Activated CD8-positive, alpha-beta memory T cell treated with anti-CD3 and anti-CD28 coated beads for 1 hour (primary cell): ENCODE data around the gene CFH.
"Not testable (repeated sequence)": the region's sequence is repeated elsewhere in the genome, so short reads cannot be mapped to it uniquely, and the experiment has no call there.

ENCODE experiments used
- DNase-seq, 2 donors: peaks; one replicate each; pipeline ENCODE4 v3.0.0-alpha.2; 2020; ENCODE audit warnings: low read depth in 1 of 2; ENCODE audit errors: extremely low read depth in 1 of 2

The CFH gene

DNA sequence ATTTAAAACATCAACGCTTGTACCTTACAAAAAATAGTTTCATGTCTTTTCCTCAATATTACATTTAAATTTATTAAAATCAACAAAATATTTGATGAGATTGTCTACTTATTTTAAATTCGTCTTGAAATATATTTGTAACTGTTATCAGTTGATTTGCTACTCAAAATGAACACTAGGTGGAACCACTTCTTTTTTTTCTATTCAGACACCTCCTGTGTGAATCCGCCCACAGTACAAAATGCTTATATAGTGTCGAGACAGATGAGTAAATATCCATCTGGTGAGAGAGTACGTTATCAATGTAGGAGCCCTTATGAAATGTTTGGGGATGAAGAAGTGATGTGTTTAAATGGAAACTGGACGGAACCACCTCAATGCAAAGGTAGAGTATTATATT is 91.4 kb downstream of the CFH start:
- not testable (repeated sequence) for DNase-seq

DNA sequence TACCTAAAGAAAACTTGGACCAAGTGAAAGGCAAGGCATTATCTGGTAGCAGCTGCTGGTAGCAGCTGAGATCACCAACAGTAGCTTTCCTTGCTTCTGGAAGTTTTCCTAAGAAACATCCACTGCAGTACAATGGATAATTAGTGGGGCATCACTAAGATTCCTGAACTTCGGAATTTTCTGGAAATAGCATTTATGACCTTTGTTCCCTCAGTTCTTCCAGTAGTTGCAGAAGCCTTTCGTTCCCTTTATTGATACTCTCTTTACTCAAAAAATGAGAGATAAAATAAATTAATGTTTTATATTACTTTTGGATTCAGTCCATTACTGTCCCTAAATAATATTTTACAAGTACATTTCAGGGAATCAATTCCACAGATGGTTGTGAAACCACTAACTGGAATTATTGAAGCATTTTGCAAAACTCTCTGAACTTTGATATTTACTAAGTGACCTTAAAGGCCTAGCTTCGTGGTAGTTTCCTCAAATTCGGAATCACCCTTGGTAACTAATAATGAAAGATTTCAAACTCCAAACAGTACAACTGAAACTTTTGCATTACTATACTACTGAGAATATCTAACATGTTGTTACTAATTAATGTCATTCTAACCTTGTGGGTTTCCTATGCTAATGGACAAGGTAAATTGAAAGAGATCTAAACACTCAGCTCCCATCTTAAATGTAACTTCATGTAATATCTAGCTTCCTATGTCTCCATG is 113.3 kb downstream of the CFH start:
- DNase-seq = not testable (repeated sequence)

DNA sequence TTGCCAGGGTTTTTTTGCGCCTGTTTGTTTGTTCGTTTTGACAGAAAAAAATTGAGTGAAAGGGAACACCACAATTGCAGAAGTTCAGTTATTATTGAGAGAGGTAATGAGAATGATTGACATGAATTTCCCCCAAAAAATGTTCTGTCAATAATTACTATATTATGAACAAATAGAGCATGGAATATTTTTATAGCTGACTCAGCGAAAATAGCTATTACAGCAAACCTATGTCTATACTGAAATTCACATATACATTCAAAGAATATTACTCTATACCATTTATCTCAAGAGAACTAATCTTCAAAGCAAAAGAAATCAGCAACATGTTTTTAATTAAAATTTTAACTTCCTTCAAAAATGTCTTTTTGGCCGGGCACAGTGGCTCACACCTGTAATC is 118.0 kb downstream of the CFH start:
- not testable (repeated sequence) for DNase-seq

DNA sequence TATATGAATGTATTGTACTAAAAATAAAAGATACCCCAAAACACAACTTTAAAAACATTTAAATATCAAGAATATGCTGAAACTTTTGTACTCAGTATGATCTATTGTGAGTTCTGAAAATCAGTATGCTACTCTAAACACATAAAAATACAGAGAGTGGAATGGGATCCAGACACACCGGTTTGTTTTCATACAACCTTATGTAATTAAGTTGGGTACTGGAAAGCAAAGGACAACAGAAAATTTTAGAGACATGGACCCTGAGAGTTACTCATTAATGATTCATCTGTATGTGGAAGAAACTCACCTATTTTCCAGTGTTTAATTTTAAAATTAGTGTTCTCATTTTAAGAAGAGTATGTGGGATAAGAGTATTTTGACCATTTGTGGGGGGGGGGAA is 121.9 kb downstream of the CFH start:
- no peak for DNase-seq

DNA sequence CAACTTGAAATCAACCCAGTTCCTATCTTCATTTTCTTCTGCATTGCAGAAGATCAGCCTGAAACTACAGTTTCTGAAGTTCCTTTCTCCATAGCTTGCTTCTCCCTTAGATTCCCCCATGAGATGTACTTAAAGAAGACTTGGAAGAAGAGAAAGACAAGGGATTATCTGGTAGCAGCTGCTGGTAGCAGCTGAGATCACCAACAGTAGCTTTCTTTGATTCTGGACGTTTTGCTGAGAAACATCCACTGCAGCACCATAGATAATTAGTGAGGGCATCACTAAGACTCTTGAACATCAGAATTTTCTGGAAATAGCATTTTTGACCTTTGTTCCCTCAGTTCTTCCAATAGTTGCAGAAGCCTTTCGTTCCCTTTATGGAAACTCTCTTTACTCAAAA is 122.3 kb downstream of the CFH start:
- no peak for DNase-seq

DNA sequence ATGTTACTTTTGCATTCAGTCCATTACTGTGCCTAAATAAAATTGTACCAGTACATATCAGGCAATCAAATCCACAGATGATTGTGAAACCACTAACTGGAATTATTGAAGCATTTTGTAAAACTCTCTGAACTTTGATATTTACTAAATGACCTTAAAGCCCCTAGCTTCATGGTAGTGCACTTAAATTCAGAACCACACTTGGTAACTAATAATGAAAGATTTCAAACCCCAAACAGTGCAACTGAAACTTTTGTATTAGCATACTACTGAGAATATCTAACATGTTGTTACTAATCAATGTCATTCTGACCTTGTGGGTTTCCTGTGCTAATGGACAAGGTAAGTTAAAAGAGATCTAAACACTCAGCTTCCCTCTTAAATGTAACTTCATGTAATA is 122.8 kb downstream of the CFH start, which contains the start of gene CFHR3:
CFHR3 (plus strand) TSS at position 238 of the 400 bp plus-strand sequence; CDS start at position 285, 47 bp downstream.
- no peak for DNase-seq

DNA sequence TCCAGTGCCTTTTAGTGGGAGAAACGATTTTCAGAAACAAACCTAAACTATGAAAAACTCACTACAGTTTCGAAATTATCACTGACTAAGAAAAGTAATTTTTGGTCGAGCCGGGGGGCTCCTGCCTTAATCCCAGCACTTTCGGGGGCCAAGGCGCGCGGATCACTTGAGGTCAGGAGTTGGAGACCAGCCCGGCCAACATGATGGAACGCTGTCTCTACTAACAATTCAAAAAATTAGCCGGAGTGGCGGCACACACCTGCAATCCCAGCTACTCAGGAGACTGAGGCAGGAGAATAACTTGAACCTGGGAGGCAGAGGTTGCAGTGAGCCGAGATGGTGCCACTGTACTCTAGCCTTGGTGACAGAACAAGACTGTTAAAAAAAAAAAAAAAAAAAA is 125.8 kb downstream of the CFH start:
- no peak for DNase-seq

DNA sequence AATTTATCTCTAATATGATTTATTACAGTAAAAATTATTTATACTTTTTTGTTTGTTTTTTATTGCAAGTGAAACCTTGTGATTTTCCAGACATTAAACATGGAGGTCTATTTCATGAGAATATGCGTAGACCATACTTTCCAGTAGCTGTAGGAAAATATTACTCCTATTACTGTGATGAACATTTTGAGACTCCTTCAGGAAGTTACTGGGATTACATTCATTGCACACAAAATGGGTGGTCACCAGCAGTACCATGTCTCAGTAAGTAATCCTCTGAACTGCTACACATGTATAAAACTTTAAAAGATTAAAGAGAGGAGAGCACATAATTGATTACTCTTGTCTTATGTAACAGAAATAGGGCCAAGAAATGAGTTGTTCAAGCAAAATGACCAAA is 127.2 kb downstream of the CFH start:
- no peak for DNase-seq

DNA sequence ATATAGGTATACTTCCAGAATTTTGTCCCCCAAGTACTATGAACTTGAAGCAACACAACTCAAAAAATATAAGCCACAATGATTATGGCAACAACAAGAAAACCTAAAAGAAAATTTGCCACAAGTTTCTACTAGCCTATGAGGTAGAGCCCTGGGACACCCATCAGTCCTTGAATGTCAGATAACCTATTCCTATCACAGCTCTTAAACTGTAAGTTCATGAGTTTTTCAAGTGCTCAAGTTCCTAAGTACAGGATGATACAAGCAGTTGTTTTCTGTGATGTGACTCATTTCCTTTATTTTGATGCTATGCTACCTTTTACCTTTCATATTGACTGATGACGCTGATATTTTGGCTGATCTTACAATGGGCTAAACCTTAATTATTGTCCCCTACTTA is 139.4 kb downstream of the CFH start:
- not testable (repeated sequence) for DNase-seq

DNA sequence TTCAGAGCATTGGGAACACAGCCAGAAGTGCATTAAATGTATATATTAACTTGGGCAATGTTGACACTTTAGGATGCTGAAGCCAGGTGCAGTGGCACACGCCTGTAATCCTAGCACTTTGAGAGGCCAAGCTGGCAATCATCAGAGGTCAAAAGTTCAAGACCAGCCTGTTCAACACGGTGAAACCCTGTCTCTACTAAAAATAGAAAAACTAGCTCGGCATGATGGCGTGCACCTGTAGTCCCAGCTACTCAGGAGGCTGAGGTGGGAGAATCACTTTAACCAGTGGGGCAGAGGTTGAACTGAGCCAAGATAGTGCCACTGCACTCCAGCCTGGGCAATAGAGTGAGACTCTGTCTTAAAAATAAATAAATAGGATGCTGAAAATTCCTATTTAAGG is 142.3 kb downstream of the CFH start:
- not testable (repeated sequence) for DNase-seq
